PC-9 (cell line): ENCODE measurements around the gene APC. TPM values are rescaled to one million over a fixed set of nuclear protein-coding genes. Genes with fewer than 3 reads are reported as not detected.

Experiments used
- total RNA-seq: library from RNA; stranded (reverse); gene quantifications from 2 replicates; pipeline ENCODE4 v1.2.3, GENCODE V29; 2021

APC gene
- total RNA-seq, 1 experiment from 2014 or later = 23.5 TPM

Other genes with a start within 250 kb of the APC start
- gene SRP19, start 123.4 kb downstream of the APC start, total RNA-seq = 26.8 and 34.4 TPM in 2 replicates
- gene REEP5, start 184.3 kb downstream of the APC start, total RNA-seq = 45.2 and 53.6 TPM in 2 replicates
- 40.0 and 45.6 TPM in 2 replicates for gene DCP2, start 238.9 kb downstream of the APC start, total RNA-seq